ENCODE data around the gene TM4SF18. TPM values are rescaled to one million over a fixed set of nuclear protein-coding genes. Genes with fewer than 3 reads are reported as not detected.

TM4SF18 gene
- total RNA-seq, 4 donors from 2014 or later: 1.8 to 7.9 (median 3.4) TPM

GRCh38 chr3:149374793-149375500 is 41.5 kb upstream of the TM4SF18 start:
- H3K4me3 ChIP-seq: peak overlapping the region; percentile 45
- TF ChIP-seq CTCF (IDR thresholded peaks at IDR 0.05) (no peak), EP300 (IDR thresholded peaks at IDR 0.05) (no peak), POLR2A (IDR thresholded peaks at IDR 0.05) (no peak), POLR2AphosphoS5 (IDR thresholded peaks at IDR 0.05) (no peak)

GRCh38 chr3:149374391-149374790 is 41.0 kb upstream of the TM4SF18 start:
- Histone ChIP-seq H3K4me3 (peak overlapping the region; percentile 45), H3K27ac (peak overlapping the region; percentile 87), H3K27me3 (no peaks in the 10 kb centered on the region), H3K4me1 (peaks cover 68% of the 10 kb centered on the region), H3K36me3 (no peaks in the 10 kb centered on the region), H3K9me3 (no peaks in the 10 kb centered on the region)
- TF ChIP-seq EP300 (IDR thresholded peaks at IDR 0.05) (no peak), CTCF (IDR thresholded peaks at IDR 0.05) (no peak), POLR2AphosphoS5 (IDR thresholded peaks at IDR 0.05) (no peak), POLR2A (IDR thresholded peaks at IDR 0.05) (no peak)
- no peak for DNase-seq (ENCODE audit: low spot score in 2 of 2)
- WGBS: 71% methylated on average over 1 of the region's 1 CpG

More at GRCh38 chr3:149374793-149375500, 41.5 kb upstream of the TM4SF18 start:
- no peaks in the 10 kb centered on the region for H3K9me3 ChIP-seq
- 78% methylated on average over 3 of the region's 3 CpGs for WGBS
- peaks cover 66% of the 10 kb centered on the region for H3K4me1 ChIP-seq
- peak overlapping the region; percentile 87 for H3K27ac ChIP-seq
- no peak for DNase-seq (ENCODE audit: low spot score in 2 of 2)
- H3K27me3 ChIP-seq: no peaks in the 10 kb centered on the region
- no peaks in the 10 kb centered on the region for H3K36me3 ChIP-seq

GRCh38 chr3:149373235-149374125 is 40.0 kb upstream of the TM4SF18 start:
- peak overlapping the region; percentile 84 for H3K27ac ChIP-seq
- no peaks in the 10 kb centered on the region for H3K36me3 ChIP-seq
- TF ChIP-seq EP300 (IDR thresholded peaks at IDR 0.05): no peak
- TF ChIP-seq POLR2AphosphoS5 (IDR thresholded peaks at IDR 0.05): no peak
- TF ChIP-seq POLR2A (IDR thresholded peaks at IDR 0.05): no peak
- no peak for TF ChIP-seq CTCF (IDR thresholded peaks at IDR 0.05)
- no peak overlapping the region for H3K4me3 ChIP-seq
- 54% methylated on average over 2 of the region's 2 CpGs for WGBS
- no peaks in the 10 kb centered on the region for H3K9me3 ChIP-seq
- DNase-seq (ENCODE audit: low spot score in 2 of 2): no peak
- peaks cover 66% of the 10 kb centered on the region for H3K4me1 ChIP-seq
- no peaks in the 10 kb centered on the region for H3K27me3 ChIP-seq

- H3K27ac ChIP-seq: peak overlapping the region; percentile 84
- no peak overlapping the region for H3K4me3 ChIP-seq
- H3K27me3 ChIP-seq: no peaks in the 10 kb centered on the region
- no peaks in the 10 kb centered on the region for H3K9me3 ChIP-seq
- H3K36me3 ChIP-seq: no peaks in the 10 kb centered on the region
- TF ChIP-seq EP300 (IDR thresholded peaks at IDR 0.05) (no peak), POLR2AphosphoS5 (IDR thresholded peaks at IDR 0.05) (no peak), CTCF (IDR thresholded peaks at IDR 0.05) (no peak), POLR2A (IDR thresholded peaks at IDR 0.05) (no peak)
- WGBS: 26% methylated on average over 2 of the region's 2 CpGs
- no peak for DNase-seq (ENCODE audit: low spot score in 2 of 2)
- peaks cover 74% of the 10 kb centered on the region for H3K4me1 ChIP-seq
These were observed 38.3 kb upstream of the TM4SF18 start for GRCh38 chr3:149371723-149372114.
